HTR-8/SVneo (cell line): ENCODE measurements around the gene LAMB2.
A peak's percentile ranks its signal among the peaks of the same experiment; 100 is the strongest.

Source experiments
- DNase-seq: peaks from one replicate; pipeline ENCODE4 v3.0.0; 2011; ENCODE audit warnings: low spot score, mixed read lengths; ENCODE audit not compliant: insufficient read length
- FAIRE-seq: peaks from 2 replicates; lab custom pipeline; 2011; peaks lifted over from hg19 to GRCh38; lab: Jason Lieb, UNC

The LAMB2 gene

GRCh38 chr3:49162751-49163419 is 30.0 kb upstream of the LAMB2 start:
- FAIRE-seq (no peak), DNase-seq (no peak)

GRCh38 chr3:49161808-49162530 is 29.1 kb upstream of the LAMB2 start:
- DNase-seq (no peak), FAIRE-seq (no peak)

GRCh38 chr3:49161197-49161596 is 28.3 kb upstream of the LAMB2 start:
- DNase-seq: no peak
- FAIRE-seq: no peak

GRCh38 chr3:49158792-49159191 is 25.9 kb upstream of the LAMB2 start:
- DNase-seq: no peak
- no peak for FAIRE-seq

- FAIRE-seq: no peak
- DNase-seq: no peak
Measured at GRCh38 chr3:49158103-49158709, 25.4 kb upstream of the LAMB2 start.

- DNase-seq: no peak
- peak; percentile 77 for FAIRE-seq
Measured at GRCh38 chr3:49157289-49157688, 24.4 kb upstream of the LAMB2 start.

- DNase-seq (no peak), FAIRE-seq (no peak)
Measured at GRCh38 chr3:49153349-49153912, 20.6 kb upstream of the LAMB2 start.

- no peak for DNase-seq
- FAIRE-seq: no peak
Measured at GRCh38 chr3:49151610-49152009, 18.8 kb upstream of the LAMB2 start.

- DNase-seq (no peak), FAIRE-seq (no peak)
Measured at GRCh38 chr3:49148159-49148558, 15.3 kb upstream of the LAMB2 start.

GRCh38 chr3:49140080-49140479 is 7.2 kb upstream of the LAMB2 start:
- FAIRE-seq (no peak), DNase-seq (no peak)

- DNase-seq (no peak), FAIRE-seq (no peak)
Measured at GRCh38 chr3:49135499-49135898, 2.6 kb upstream of the LAMB2 start.

- FAIRE-seq: peak; percentile 71
Measured at GRCh38 chr3:49134471-49135265, 1.8 kb upstream of the LAMB2 start.

GRCh38 chr3:49133226-49133951 is 539 bp upstream of the LAMB2 start:
- FAIRE-seq: peak; percentile 4

More at GRCh38 chr3:49134471-49135265, 1.8 kb upstream of the LAMB2 start:
- DNase-seq: peak; percentile 33

GRCh38 chr3:49132073-49132436 is 795 bp downstream of the LAMB2 start:
- FAIRE-seq (no peak), DNase-seq (no peak)

More at GRCh38 chr3:49133226-49133951, 539 bp upstream of the LAMB2 start:
- peak; percentile 92 for DNase-seq

- no peak for FAIRE-seq
Measured at GRCh38 chr3:49131576-49131975, 1.3 kb downstream of the LAMB2 start.

GRCh38 chr3:49131040-49131439 is 1.8 kb downstream of the LAMB2 start:
- FAIRE-seq: no peak
- no peak for DNase-seq

More at GRCh38 chr3:49131576-49131975, 1.3 kb downstream of the LAMB2 start:
- no peak for DNase-seq

- DNase-seq (no peak), FAIRE-seq (no peak)
Measured at GRCh38 chr3:49124991-49125670, 7.7 kb downstream of the LAMB2 start.

GRCh38 chr3:49124203-49124602 is 8.6 kb downstream of the LAMB2 start:
- FAIRE-seq (no peak), DNase-seq (no peak)

GRCh38 chr3:49123687-49124086 is 9.2 kb downstream of the LAMB2 start:
- no peak for DNase-seq
- FAIRE-seq: no peak
